BLaER1 (cell line): Measurements from ENCODE around the gene TSPAN5.

ENCODE experiments used
- H3K27ac ChIP-seq: shearing (Covaris generic); formaldehyde crosslinking; 2 replicates; pipeline ENCODE4 v1.8.1; 2022
- H3K27me3 ChIP-seq: shearing (Covaris generic); formaldehyde crosslinking; 2 replicates; pipeline ENCODE4 v1.8.1; 2022
- H3K36me3 ChIP-seq: shearing (Covaris generic); formaldehyde crosslinking; 2 replicates; pipeline ENCODE4 v1.8.1; 2022
- H3K4me1 ChIP-seq: shearing (Covaris generic); formaldehyde crosslinking; 2 replicates; pipeline ENCODE4 v1.8.1; 2022
- H3K4me2 ChIP-seq: shearing (Covaris generic); formaldehyde crosslinking; 2 replicates; pipeline ENCODE4 v1.8.1; 2022
- H3K4me3 ChIP-seq: shearing (Covaris generic); formaldehyde crosslinking; 2 replicates; pipeline ENCODE4 v1.8.1; 2022
- H3K9ac ChIP-seq: shearing (Covaris generic); formaldehyde crosslinking; 2 replicates; pipeline ENCODE4 v1.8.1; 2022
- H3K9me3 ChIP-seq: shearing (Covaris generic); formaldehyde crosslinking; 2 replicates; pipeline ENCODE4 v1.8.1; 2022
- H4K20me1 ChIP-seq: shearing (Covaris generic); formaldehyde crosslinking; 2 replicates; pipeline ENCODE4 v1.8.1; 2022
- Cebpa-rat ChIP-seq: shearing (Covaris generic); IDR thresholded peaks from 2 replicates; pipeline ENCODE4 v1.8.1; 2022

The TSPAN5 gene

DNA sequence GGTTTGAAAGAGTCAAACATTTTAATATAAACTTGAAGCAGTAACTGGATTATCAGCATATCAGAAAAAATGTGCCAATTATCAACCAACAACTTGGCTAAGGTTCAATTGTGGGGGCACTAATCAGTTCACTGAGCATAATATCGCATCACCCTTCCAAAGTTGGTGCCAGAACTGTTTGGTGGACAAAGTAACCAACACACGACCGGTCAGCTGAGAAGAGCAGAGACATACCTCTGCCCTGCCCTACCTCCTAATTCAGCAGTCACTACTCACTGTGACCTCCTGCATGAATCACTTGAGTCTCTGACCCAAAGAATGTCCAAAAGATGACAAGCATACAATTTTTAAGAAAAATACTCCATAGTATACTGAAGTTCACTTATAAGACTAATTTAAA lies 53.2 kb downstream of the TSPAN5 start:
- Histone ChIP-seq H3K27me3 (no peaks in the 10 kb centered on the region), H3K9ac (no peak overlapping the region), H3K36me3 (no peaks in the 10 kb centered on the region), H3K4me2 (no peak overlapping the region), H3K27ac (no peak overlapping the region), H3K4me1 (no peaks in the 10 kb centered on the region), H3K4me3 (no peak overlapping the region), H4K20me1 (no peaks in the 10 kb centered on the region), H3K9me3 (0 out of 2 replicates have a peak, but pooled peaks cover 4% of the 10 kb centered on the region)
- TF ChIP-seq Cebpa-rat: no peak

DNA sequence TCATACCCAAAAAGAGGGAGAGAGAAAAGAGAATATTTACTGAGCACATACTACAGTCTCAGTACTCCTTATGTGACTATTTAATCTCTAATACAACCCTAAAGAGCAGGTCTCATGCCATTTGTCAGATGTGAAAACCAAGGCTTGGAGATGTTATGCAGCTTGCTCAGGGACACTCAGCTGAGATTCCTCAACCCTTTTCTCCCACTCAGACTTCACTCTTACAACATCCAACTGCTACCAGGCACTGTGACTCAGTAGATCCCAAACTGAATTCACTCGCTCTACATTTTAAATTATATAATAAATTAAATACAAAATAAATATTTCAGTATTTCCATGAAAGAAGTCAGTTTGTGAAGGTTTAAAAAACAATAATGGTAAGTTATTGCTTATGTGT lies 53.7 kb downstream of the TSPAN5 start:
- H3K27ac ChIP-seq: no peak overlapping the region
- H3K4me3 ChIP-seq: no peak overlapping the region
- no peaks in the 10 kb centered on the region for H4K20me1 ChIP-seq
- TF ChIP-seq Cebpa-rat: no peak
- H3K4me2 ChIP-seq: no peak overlapping the region
- H3K4me1 ChIP-seq: no peaks in the 10 kb centered on the region
- H3K27me3 ChIP-seq: no peaks in the 10 kb centered on the region
- H3K9ac ChIP-seq: no peak overlapping the region
- peaks cover 6% of the 10 kb centered on the region; the same call in 1 of the 2 replicates for H3K9me3 ChIP-seq
- no peaks in the 10 kb centered on the region for H3K36me3 ChIP-seq

DNA sequence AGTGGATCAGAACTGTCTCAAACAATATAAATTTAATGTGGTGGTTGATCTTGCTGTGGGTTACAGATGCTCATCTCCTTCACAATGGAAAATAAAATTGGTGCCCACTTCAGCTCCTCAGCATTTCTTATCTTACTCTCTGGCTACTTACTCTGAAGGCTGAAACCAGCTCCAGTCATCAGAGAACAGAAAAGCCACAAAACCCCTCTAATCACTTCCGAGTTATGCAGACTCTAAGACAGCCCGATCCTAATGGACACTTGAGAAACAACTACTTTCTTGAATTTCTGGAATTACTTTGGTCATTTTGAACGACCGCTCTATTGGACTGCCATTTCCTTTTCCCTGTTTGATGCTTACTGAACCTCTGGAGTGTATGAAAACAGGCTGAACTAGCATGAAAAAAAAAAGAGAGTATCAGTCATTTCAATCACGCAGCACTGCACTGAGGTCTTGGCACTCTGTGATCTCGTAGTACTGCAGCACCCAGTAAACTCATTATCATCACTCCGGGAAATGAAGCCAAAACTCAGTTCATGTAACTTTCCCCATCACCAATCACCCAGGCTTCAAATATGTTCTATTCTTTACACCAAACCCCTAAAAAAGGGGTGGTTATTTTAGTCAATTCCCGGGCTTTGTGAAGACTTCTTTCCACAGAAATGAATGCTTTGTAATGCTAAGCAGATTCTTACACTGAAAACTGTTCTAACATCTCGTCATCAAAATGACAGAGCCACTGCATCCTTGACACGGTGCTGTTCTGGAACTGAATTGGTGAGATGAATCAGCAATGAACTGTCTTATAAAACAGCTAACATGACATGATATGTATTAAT lies 54.5 kb downstream of the TSPAN5 start:
- Histone ChIP-seq H4K20me1 (no peaks in the 10 kb centered on the region), H3K36me3 (no peaks in the 10 kb centered on the region), H3K9ac (no peak overlapping the region), H3K27me3 (no peaks in the 10 kb centered on the region), H3K9me3 (peaks cover 14% of the 10 kb centered on the region), H3K4me2 (no peak overlapping the region), H3K4me1 (no peaks in the 10 kb centered on the region), H3K27ac (no peak overlapping the region), H3K4me3 (no peak overlapping the region)
- no peak for TF ChIP-seq Cebpa-rat

DNA sequence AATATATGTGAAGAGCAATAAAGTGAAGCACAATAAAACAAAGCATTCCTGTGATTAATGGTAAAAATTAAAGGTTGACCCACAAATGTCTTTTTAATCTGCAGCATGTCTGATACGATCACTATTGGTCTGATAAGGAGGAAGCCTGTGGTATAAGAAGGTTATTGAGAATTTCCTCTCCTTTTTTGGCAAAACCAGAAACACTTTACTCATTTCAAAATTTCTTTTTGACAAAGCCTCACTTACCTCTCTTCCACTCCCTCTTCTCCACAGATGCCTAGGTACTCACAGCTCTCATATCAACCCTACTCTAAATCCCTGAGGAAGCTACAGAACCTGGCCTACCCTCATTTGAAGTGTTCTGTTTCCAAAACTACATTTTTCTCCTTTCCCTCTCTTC lies 56.1 kb downstream of the TSPAN5 start:
- no peak for TF ChIP-seq Cebpa-rat
- no peak overlapping the region for H3K4me2 ChIP-seq
- H3K4me3 ChIP-seq: no peak overlapping the region
- no peaks in the 10 kb centered on the region for H3K27me3 ChIP-seq
- H3K9ac ChIP-seq: no peak overlapping the region
- no peaks in the 10 kb centered on the region for H4K20me1 ChIP-seq
- H3K27ac ChIP-seq: no peak overlapping the region
- no peaks in the 10 kb centered on the region for H3K4me1 ChIP-seq
- no peaks in the 10 kb centered on the region for H3K36me3 ChIP-seq
- peaks cover 21% of the 10 kb centered on the region for H3K9me3 ChIP-seq

DNA sequence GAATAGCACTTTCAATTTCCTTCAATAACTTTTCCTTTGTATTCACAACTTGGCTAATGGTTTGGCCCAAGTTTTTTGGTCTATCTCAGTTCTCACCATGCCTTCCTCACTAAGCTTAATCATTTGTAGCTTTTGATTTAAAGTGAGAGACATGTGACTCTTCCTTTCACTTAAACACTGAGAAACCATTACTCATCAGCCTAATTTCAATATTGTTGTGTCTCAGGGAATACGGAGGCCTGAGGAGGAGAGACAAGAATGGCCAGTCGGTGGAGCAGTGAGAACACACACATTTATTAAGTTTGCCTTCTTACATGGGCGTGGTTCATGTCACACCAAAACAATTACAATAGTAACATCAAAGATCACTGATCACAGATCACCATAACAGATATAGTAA lies 56.7 kb downstream of the TSPAN5 start:
- Histone ChIP-seq H3K9me3 (peaks cover 21% of the 10 kb centered on the region), H3K4me2 (no peak overlapping the region), H3K4me1 (no peaks in the 10 kb centered on the region), H4K20me1 (no peaks in the 10 kb centered on the region), H3K27me3 (no peaks in the 10 kb centered on the region), H3K4me3 (no peak overlapping the region), H3K27ac (no peak overlapping the region), H3K36me3 (no peaks in the 10 kb centered on the region), H3K9ac (no peak overlapping the region)
- TF ChIP-seq Cebpa-rat: no peak

DNA sequence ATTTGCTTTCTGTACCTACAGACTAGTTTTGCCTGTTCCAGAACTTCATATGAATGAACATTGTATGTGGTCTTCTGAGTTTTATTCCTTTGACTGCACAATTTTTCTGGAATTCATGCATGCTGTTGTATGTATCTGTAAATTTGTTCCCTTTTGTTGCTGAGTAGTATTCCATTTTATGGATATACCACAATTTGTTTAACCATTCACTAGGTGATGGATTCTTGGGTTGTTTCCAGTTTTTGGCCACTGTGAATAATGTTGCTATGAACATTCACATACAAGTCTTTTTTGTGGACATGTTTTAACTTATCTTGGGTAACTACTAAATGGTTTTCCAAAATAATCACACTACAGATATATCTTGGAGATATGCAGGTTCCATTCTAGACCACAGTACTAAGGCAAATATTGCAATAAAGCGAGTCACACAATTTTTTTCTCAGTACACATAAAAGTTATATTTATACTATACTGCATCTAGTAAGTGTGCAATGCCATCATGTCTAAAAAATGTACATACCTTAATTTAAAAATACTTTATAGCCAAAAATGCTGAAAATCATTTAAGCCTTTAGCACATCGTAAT lies 58.7 kb downstream of the TSPAN5 start:
- H3K9ac ChIP-seq: no peak overlapping the region
- peaks cover 21% of the 10 kb centered on the region for H3K9me3 ChIP-seq
- no peak overlapping the region for H3K27ac ChIP-seq
- no peaks in the 10 kb centered on the region for H3K36me3 ChIP-seq
- no peaks in the 10 kb centered on the region for H4K20me1 ChIP-seq
- no peaks in the 10 kb centered on the region for H3K27me3 ChIP-seq
- no peak overlapping the region for H3K4me3 ChIP-seq
- H3K4me2 ChIP-seq: no peak overlapping the region
- H3K4me1 ChIP-seq: no peaks in the 10 kb centered on the region
- TF ChIP-seq Cebpa-rat: no peak

DNA sequence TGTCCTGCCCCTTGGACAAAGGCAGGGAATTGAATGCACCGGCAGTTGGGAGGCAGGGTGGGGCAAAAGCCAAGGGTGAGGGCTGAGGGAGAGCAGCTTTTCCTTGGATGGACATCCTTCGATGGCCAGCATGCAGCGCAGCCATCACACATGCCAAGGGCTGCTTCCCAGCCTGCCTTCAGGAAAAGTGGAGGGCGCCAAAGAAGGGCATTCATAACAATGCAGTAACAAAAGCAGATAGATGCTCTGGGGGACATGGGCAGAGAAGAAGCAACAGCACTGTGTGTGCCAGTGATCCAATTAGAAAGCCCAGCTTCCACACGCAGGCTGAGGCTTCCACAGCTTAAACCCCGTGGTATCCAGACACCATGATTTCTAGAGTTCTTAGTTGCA lies 71.5 kb downstream of the TSPAN5 start:
- Histone ChIP-seq H3K36me3 (no peaks in the 10 kb centered on the region), H4K20me1 (no peaks in the 10 kb centered on the region), H3K27ac (no peak overlapping the region), H3K4me3 (no peak overlapping the region), H3K4me2 (no peak overlapping the region), H3K27me3 (no peaks in the 10 kb centered on the region), H3K9ac (no peak overlapping the region), H3K4me1 (no peaks in the 10 kb centered on the region), H3K9me3 (no peaks in the 10 kb centered on the region)
- TF ChIP-seq Cebpa-rat: no peak

DNA sequence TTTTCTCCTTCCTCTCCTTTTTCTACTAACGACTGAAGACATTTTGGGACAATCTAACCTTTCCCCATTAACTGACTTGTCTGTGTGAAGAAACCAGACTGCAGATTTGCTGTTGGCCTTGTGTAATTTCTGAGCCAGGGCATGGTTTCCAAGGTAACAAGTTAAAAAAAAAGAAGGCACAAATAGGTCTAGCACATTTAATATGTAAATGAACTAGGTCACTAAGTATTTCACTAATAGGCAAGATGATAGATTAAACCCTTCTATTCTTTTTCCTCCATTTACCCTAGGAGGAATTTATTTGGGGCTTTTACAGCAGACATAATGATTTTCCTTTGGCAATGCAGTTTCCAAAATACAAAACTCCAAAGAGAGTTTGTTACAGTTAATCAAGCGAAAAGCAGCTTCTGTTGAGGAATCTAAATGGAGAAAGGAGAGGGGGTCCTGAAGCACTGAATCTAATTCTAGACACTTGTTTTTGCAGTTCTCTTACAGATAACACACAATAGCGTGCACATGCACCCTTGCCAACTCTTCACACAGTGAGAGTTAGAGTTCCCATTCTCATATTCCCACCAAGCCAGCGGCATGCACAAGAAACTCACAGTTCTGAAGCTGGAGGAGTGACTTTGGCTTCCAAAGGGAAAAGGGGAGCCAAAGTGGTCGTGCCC lies 72.0 kb downstream of the TSPAN5 start:
- H3K27ac ChIP-seq: no peak overlapping the region
- H3K4me3 ChIP-seq: no peak overlapping the region
- H3K27me3 ChIP-seq: no peaks in the 10 kb centered on the region
- H3K4me1 ChIP-seq: no peaks in the 10 kb centered on the region
- no peak overlapping the region for H3K9ac ChIP-seq
- H3K36me3 ChIP-seq: no peaks in the 10 kb centered on the region
- H4K20me1 ChIP-seq: no peaks in the 10 kb centered on the region
- H3K9me3 ChIP-seq: no peaks in the 10 kb centered on the region
- TF ChIP-seq Cebpa-rat: no peak
- no peak overlapping the region for H3K4me2 ChIP-seq

DNA sequence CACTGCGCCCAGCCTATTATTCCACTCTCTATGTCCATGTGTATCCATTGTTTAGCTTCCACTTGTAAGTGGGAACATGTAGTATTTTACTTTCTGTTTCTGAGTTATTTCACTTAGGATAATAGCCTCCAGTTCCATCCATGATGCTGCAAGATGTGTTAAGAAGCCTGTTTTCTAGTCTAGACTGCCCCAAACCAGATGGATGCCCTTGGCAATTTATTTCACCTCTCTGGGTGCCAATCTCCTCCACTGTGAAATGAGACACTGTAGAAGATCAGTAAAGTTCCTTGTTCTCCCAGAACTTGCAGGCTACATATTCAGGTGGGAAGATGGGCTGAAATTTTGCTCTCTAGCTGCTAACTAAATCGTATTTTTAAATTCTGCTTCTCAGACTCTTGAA lies 72.8 kb downstream of the TSPAN5 start:
- no peak overlapping the region for H3K27ac ChIP-seq
- H3K36me3 ChIP-seq: no peaks in the 10 kb centered on the region
- no peak overlapping the region for H3K4me2 ChIP-seq
- TF ChIP-seq Cebpa-rat: no peak
- no peak overlapping the region for H3K9ac ChIP-seq
- no peaks in the 10 kb centered on the region for H3K9me3 ChIP-seq
- H3K27me3 ChIP-seq: no peaks in the 10 kb centered on the region
- H4K20me1 ChIP-seq: no peaks in the 10 kb centered on the region
- H3K4me1 ChIP-seq: 0 out of 2 replicates have a peak, but pooled peaks cover 5% of the 10 kb centered on the region
- no peak overlapping the region for H3K4me3 ChIP-seq

DNA sequence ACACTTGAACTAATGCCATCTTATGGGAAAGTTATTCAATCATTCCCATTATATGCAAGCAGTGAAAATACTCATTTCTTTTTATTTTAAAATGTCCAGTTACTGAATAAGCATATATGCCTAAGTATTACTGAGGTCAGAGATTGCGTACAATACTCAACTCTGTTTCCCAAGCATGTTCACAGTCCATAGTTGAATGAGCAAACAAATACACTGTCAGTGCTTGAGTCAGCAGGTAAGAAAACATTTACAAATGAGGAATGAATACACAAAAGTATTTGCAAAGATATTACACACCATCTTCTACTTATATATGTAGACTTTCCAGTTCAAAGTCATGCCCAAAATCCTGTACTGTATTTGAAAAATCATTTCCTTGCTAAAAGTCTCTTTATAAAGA lies 74.1 kb downstream of the TSPAN5 start:
- Histone ChIP-seq H3K4me1 (0 out of 2 replicates have a peak, but pooled peaks cover 9% of the 10 kb centered on the region), H4K20me1 (no peaks in the 10 kb centered on the region), H3K9me3 (no peaks in the 10 kb centered on the region), H3K4me2 (no peak overlapping the region), H3K9ac (no peak overlapping the region), H3K4me3 (no peak overlapping the region), H3K36me3 (no peaks in the 10 kb centered on the region), H3K27ac (no peak overlapping the region), H3K27me3 (no peaks in the 10 kb centered on the region)
- no peak for TF ChIP-seq Cebpa-rat
